ENCODE data around the gene WDR27. TPM values are rescaled to one million over a fixed set of nuclear protein-coding genes. Genes with fewer than 3 reads are reported as not detected.

The WDR27 gene
- total RNA-seq, 2 experiments from 2014 or later: 77.2 to 108 TPM

GRCh38 chr6:169490246-169490641, 211.6 kb downstream of the WDR27 start:
- H3K9me2 ChIP-seq (ENCODE audit: insufficient read depth, low read length): no peaks in the 10 kb centered on the region
- CTCF ChIA-PET (ENCODE audit: unreplicated experiment): no interaction called here
- BruUV-seq (replicated peaks): no TSS peak

DNA sequence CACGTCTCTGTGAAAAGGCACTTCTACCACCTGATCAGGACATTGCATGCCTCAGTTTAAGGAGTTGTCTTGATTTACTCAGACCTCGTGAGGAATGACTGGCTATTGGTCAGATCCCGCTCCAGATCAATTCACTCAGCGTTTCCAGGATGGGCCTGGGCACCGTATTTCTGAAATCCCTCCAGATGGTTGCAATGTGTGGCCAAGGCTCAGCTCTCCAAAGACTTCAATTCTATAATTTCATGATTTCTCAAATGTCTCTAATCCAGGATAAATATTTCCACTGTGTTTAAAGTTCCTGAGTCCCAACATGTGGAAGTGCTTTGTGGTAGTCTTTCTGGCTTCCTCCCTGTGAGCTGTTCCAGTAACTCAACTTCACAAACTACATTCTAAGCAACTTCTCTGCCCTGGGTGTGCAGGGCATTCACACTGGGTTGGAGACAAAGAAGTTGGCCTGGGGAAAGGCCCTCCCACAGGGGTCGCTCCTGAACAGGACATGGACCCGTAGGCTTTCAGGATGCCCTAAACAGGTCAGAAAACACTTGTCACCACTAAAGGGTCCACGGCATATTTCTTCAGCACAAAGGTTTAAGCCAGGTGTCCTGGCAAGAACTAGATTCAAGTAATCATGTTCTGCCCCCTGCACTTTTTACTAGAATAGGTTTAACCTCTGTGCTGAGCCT, 212.1 kb downstream of the WDR27 start:
- no peaks in the 10 kb centered on the region for H3K9me2 ChIP-seq (ENCODE audit: insufficient read depth, low read length)
- H3K4me3 ChIP-seq (ENCODE audit: low read depth, low read length, poor library complexity, severe bottlenecking): no peak overlapping the region
- H3K79me2 ChIP-seq (ENCODE audit: insufficient read depth, low read depth, low read length): no peaks in the 10 kb centered on the region
- H3K4me1 ChIP-seq (ENCODE audit: insufficient read depth, low read length, poor library complexity, severe bottlenecking): no peaks in the 10 kb centered on the region
- TF ChIP-seq EZH2phosphoT487 (IDR thresholded peaks at IDR 0.05; ENCODE audit: borderline replicate concordance, low read depth, low read length): no peak
- no peak for TF ChIP-seq CTCF (conservative IDR thresholded peaks at IDR 0.05; ENCODE audit: low read length)
- intact Hi-C loops (cut with micrococcal nuclease; ENCODE audit: unreplicated experiment): no loop called here
- H3K36me3 ChIP-seq (ENCODE audit: insufficient read depth, low read length): no peaks in the 10 kb centered on the region
- H3K4me2 ChIP-seq (ENCODE audit: low read length): no peak overlapping the region
- no peaks in the 10 kb centered on the region for H4K20me1 ChIP-seq (ENCODE audit: insufficient read depth, low read length)
- ChIA-PET POLR2A (no interaction called here), CTCF (ENCODE audit: unreplicated experiment) (no interaction called here)
- no TSS peak for BruUV-seq (replicated peaks)
- no peak overlapping the region for H2AFZ ChIP-seq (ENCODE audit: low read length)
- no peak overlapping the region for H3K27ac ChIP-seq (ENCODE audit: low read depth, low read length, poor library complexity, severe bottlenecking)
- H3K9me3 ChIP-seq (ENCODE audit: low read length): no peaks in the 10 kb centered on the region
- DNase-seq (ENCODE audit: low spot score): no peak

More at GRCh38 chr6:169490246-169490641, 211.6 kb downstream of the WDR27 start:
- DNase-seq (ENCODE audit: low spot score): no peak
- intact Hi-C loops (cut with micrococcal nuclease; ENCODE audit: unreplicated experiment): no loop called here
- Histone ChIP-seq H3K4me3 (ENCODE audit: low read depth, low read length, poor library complexity, severe bottlenecking) (no peak overlapping the region), H3K27ac (ENCODE audit: low read depth, low read length, poor library complexity, severe bottlenecking) (no peak overlapping the region), H3K79me2 (ENCODE audit: insufficient read depth, low read depth, low read length) (no peaks in the 10 kb centered on the region), H3K4me1 (ENCODE audit: insufficient read depth, low read length, poor library complexity, severe bottlenecking) (no peaks in the 10 kb centered on the region), H3K4me2 (ENCODE audit: low read length) (no peak overlapping the region), H3K9me3 (ENCODE audit: low read length) (no peaks in the 10 kb centered on the region), H4K20me1 (ENCODE audit: insufficient read depth, low read length) (no peaks in the 10 kb centered on the region), H2AFZ (ENCODE audit: low read length) (no peak overlapping the region), H3K36me3 (ENCODE audit: insufficient read depth, low read length) (no peaks in the 10 kb centered on the region)
- TF ChIP-seq EZH2phosphoT487 (IDR thresholded peaks at IDR 0.05; ENCODE audit: borderline replicate concordance, low read depth, low read length): no peak
- TF ChIP-seq CTCF (conservative IDR thresholded peaks at IDR 0.05; ENCODE audit: low read length): no peak
- POLR2A ChIA-PET: no interaction called here

GRCh38 chr6:169487579-169488436, 214.0 kb downstream of the WDR27 start:
- POLR2A ChIA-PET: no interaction called here
- Histone ChIP-seq H3K9me3 (ENCODE audit: low read length) (no peaks in the 10 kb centered on the region), H3K27ac (ENCODE audit: low read depth, low read length, poor library complexity, severe bottlenecking) (no peak overlapping the region), H3K4me1 (ENCODE audit: insufficient read depth, low read length, poor library complexity, severe bottlenecking) (no peaks in the 10 kb centered on the region), H2AFZ (ENCODE audit: low read length) (no peak overlapping the region), H3K36me3 (ENCODE audit: insufficient read depth, low read length) (no peaks in the 10 kb centered on the region), H3K9me2 (ENCODE audit: insufficient read depth, low read length) (no peaks in the 10 kb centered on the region), H3K4me2 (ENCODE audit: low read length) (no peak overlapping the region), H4K20me1 (ENCODE audit: insufficient read depth, low read length) (no peaks in the 10 kb centered on the region), H3K79me2 (ENCODE audit: insufficient read depth, low read depth, low read length) (no peaks in the 10 kb centered on the region), H3K4me3 (ENCODE audit: low read depth, low read length, poor library complexity, severe bottlenecking) (no peak overlapping the region)
- CTCF ChIA-PET (ENCODE audit: unreplicated experiment): no interaction called here
- no TSS peak for BruUV-seq (replicated peaks)
- intact Hi-C loops (cut with micrococcal nuclease; ENCODE audit: unreplicated experiment): no loop called here
- DNase-seq (ENCODE audit: low spot score): no peak
- TF ChIP-seq EZH2phosphoT487 (IDR thresholded peaks at IDR 0.05; ENCODE audit: borderline replicate concordance, low read depth, low read length) (no peak), CTCF (conservative IDR thresholded peaks at IDR 0.05; ENCODE audit: low read length) (no peak)
